OCI-LY7 (cell line): ENCODE measurements around the gene GAK. TPM values are rescaled to one million over a fixed set of nuclear protein-coding genes. Genes with fewer than 3 reads are reported as not detected.

Experiments used
- BruUV-seq: library from RNA; stranded (reverse); fragments of 400-500 nt; replicated peaks from 2 replicates; lab custom pipeline; 2021; lab: Mats Ljungman, UMichigan
- CTCF ChIA-PET: fragments of 300-600 bp; sonication (Branson Sonifier 250); formaldehyde crosslinking; loops from one replicate; lab custom pipeline; 2022; ENCODE audit warnings: antibody characterized with exemption; ENCODE audit not compliant: unreplicated experiment; lab: Charles Lee
- POLR2A ChIA-PET: fragments of 300-600 bp; sonication (Branson Sonifier 250); formaldehyde crosslinking; loops from one replicate; lab custom pipeline; 2022; ENCODE audit warnings: antibody characterized with exemption; lab: Charles Lee
- DNase-seq: peaks from one replicate; pipeline ENCODE4 v3.0.0-alpha.2; 2015; ENCODE audit warnings: low spot score
- H2AFZ ChIP-seq: fragments of 200-600 bp; sonication (generic), shearing (Covaris generic); 2 replicates; pipeline ENCODE4 v1.6.1; 2014; ENCODE audit warnings: mild to moderate bottlenecking, antibody characterized with exemption, low read length, moderate library complexity
- H3K27ac ChIP-seq: fragments of 200-600 bp; sonication (generic); 2 replicates; pipeline ENCODE4 v1.5.1; 2014; ENCODE audit warnings: mixed run types, low read depth, mild to moderate bottlenecking, moderate library complexity, low read length, inconsistent platforms; ENCODE audit not compliant: poor library complexity, severe bottlenecking
- H3K36me3 ChIP-seq: fragments of 200-600 bp; sonication (generic); 2 replicates; pipeline ENCODE4 v1.6.1; 2014; ENCODE audit warnings: mild to moderate bottlenecking, antibody characterized with exemption, low read length, moderate library complexity, mixed read lengths; ENCODE audit not compliant: insufficient read depth
- H3K4me1 ChIP-seq: fragments of 200-600 bp; sonication (generic); 2 replicates; pipeline ENCODE4 v1.5.1; 2014; ENCODE audit warnings: mild to moderate bottlenecking, low read length; ENCODE audit not compliant: insufficient read depth, poor library complexity, severe bottlenecking
- H3K4me2 ChIP-seq: fragments of 200-600 bp; sonication (generic); 2 replicates; pipeline ENCODE4 v1.6.1; 2014; ENCODE audit warnings: mild to moderate bottlenecking, low read length
- H3K4me3 ChIP-seq: fragments of 200-600 bp; sonication (generic); 2 replicates; pipeline ENCODE4 v1.5.1; 2014; ENCODE audit warnings: mild to moderate bottlenecking, low read depth, low read length; ENCODE audit not compliant: poor library complexity, severe bottlenecking
- H3K79me2 ChIP-seq: fragments of 200-600 bp; sonication (generic); 2 replicates; pipeline ENCODE4 v1.6.1; 2016; ENCODE audit warnings: low read depth, mild to moderate bottlenecking, low read length, moderate library complexity, mixed read lengths; ENCODE audit not compliant: insufficient read depth
- H3K9me2 ChIP-seq: fragments of 200-600 bp; sonication (generic); 2 replicates; pipeline ENCODE4 v1.6.1; 2016; ENCODE audit warnings: mild to moderate bottlenecking, low read length, mixed read lengths; ENCODE audit not compliant: insufficient read depth
- H3K9me3 ChIP-seq: fragments of 200-600 bp; sonication (generic); 2 replicates; pipeline ENCODE4 v1.6.1; 2014; ENCODE audit warnings: mild to moderate bottlenecking, mixed run types, low read length, mixed read lengths
- H4K20me1 ChIP-seq: fragments of 200-600 bp; sonication (generic); 2 replicates; pipeline ENCODE4 v1.6.1; 2014; ENCODE audit warnings: mild to moderate bottlenecking, antibody characterized with exemption, low read length, moderate library complexity, mixed read lengths; ENCODE audit not compliant: insufficient read depth
- EZH2phosphoT487 ChIP-seq: fragments of 200-600 bp; sonication (generic); IDR thresholded peaks from 2 replicates; pipeline ENCODE4 v1.6.1; 2018; ENCODE audit warnings: low read depth, borderline replicate concordance, mild to moderate bottlenecking, mixed run types, antibody characterized with exemption, low read length, moderate library complexity, mixed read lengths
- intact Hi-C: fragments of 100-400 bp; cut with micrococcal nuclease; formaldehyde crosslinking; loops from one replicate; pipeline ENCODE4 v1.10.0; 2022; ENCODE audit not compliant: unreplicated experiment
- total RNA-seq, 2 experiments: library from RNA; depleted of rRNA in 1 of 2; stranded (reverse); fragments of >200 nt in 1 of 2; shearing (Covaris generic) in 1 of 2; gene quantifications; 2 replicates each; pipeline ENCODE4 v1.2.3, GENCODE V29; 2014 to 2022
- TF ChIP-seq, protein P1 (sequence below): fragments of 200-600 bp; sonication (generic); conservative IDR thresholded peaks from 2 replicates; pipeline ENCODE4 v1.5.1; 2014; ENCODE audit warnings: mild to moderate bottlenecking, antibody characterized with exemption, low read length, moderate library complexity, mixed read lengths

GAK gene
- total RNA-seq, 2 experiments from 2014 or later = 86.1 to 107 TPM

DNA sequence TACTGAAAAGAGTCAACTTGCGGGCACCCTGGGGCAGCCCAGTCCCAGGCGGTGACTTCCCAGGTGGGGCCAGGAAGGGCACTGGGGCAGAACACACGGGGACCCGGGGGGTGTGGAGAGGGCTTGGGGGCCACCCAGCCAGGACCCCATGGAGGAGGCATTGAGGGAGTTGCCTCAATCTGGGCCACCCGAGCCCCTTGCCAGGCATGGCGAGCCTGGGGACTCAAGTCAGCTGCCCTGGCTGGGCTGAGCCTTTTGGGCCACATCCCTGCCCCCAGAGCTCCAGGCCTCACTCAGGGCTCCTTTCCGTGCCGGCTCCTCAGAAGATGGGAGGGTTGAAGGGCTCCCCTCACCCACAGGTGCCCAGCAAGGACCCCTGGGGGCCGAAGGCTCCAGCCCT, 99.6 kb downstream of the GAK start:
- intact Hi-C loops = no loop called here
- ChIA-PET POLR2A (no interaction called here), CTCF (no interaction called here)
- BruUV-seq = no TSS peak
- no peak overlapping the region for H3K27ac ChIP-seq
- no peak overlapping the region for H3K4me3 ChIP-seq
- TF ChIP-seq, protein P1, sequence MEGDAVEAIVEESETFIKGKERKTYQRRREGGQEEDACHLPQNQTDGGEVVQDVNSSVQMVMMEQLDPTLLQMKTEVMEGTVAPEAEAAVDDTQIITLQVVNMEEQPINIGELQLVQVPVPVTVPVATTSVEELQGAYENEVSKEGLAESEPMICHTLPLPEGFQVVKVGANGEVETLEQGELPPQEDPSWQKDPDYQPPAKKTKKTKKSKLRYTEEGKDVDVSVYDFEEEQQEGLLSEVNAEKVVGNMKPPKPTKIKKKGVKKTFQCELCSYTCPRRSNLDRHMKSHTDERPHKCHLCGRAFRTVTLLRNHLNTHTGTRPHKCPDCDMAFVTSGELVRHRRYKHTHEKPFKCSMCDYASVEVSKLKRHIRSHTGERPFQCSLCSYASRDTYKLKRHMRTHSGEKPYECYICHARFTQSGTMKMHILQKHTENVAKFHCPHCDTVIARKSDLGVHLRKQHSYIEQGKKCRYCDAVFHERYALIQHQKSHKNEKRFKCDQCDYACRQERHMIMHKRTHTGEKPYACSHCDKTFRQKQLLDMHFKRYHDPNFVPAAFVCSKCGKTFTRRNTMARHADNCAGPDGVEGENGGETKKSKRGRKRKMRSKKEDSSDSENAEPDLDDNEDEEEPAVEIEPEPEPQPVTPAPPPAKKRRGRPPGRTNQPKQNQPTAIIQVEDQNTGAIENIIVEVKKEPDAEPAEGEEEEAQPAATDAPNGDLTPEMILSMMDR = no peak
- TF ChIP-seq EZH2phosphoT487 = no peak
- H3K36me3 ChIP-seq = no peaks in the 10 kb centered on the region
- no peaks in the 10 kb centered on the region for H4K20me1 ChIP-seq
- H3K79me2 ChIP-seq = no peaks in the 10 kb centered on the region
- no peak overlapping the region for H2AFZ ChIP-seq
- H3K9me3 ChIP-seq = 0 out of 2 replicates have a peak, but pooled peaks cover 1% of the 10 kb centered on the region
- no peak overlapping the region for H3K4me2 ChIP-seq
- H3K4me1 ChIP-seq = no peaks in the 10 kb centered on the region
- DNase-seq = no peak
- no peaks in the 10 kb centered on the region for H3K9me2 ChIP-seq

DNA sequence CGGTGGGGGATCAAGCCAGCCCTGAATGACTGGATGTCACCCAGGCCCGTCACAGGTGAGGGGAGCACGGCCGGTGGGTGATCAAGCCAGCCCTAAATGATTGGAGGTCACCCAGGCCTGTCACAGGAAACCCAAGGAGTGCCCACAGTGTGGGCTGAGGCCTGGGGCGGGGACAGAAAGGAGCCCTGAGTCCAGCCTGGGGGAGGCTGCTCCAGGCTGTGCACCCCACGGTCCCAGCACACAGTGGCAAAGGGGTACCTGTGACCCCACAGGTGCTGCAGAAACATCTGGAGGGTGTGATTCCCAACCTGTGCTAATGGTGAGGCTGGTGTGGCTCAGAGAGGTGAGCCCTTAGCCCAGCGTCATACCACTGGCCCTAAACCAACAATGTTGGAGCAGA, 100.0 kb downstream of the GAK start:
- no peak overlapping the region for H3K27ac ChIP-seq
- intact Hi-C loops = no loop called here
- no peak overlapping the region for H3K4me2 ChIP-seq
- no peaks in the 10 kb centered on the region for H3K9me3 ChIP-seq
- H3K79me2 ChIP-seq = no peaks in the 10 kb centered on the region
- no peaks in the 10 kb centered on the region for H3K9me2 ChIP-seq
- H4K20me1 ChIP-seq = no peaks in the 10 kb centered on the region
- H3K4me1 ChIP-seq = no peaks in the 10 kb centered on the region
- H2AFZ ChIP-seq = no peak overlapping the region
- H3K36me3 ChIP-seq = no peaks in the 10 kb centered on the region
- POLR2A ChIA-PET = no interaction called here
- no peak for TF ChIP-seq EZH2phosphoT487
- TF ChIP-seq, protein P1 = no peak
- CTCF ChIA-PET = no interaction called here
- BruUV-seq = no TSS peak
- no peak overlapping the region for H3K4me3 ChIP-seq
- DNase-seq = no peak

DNA sequence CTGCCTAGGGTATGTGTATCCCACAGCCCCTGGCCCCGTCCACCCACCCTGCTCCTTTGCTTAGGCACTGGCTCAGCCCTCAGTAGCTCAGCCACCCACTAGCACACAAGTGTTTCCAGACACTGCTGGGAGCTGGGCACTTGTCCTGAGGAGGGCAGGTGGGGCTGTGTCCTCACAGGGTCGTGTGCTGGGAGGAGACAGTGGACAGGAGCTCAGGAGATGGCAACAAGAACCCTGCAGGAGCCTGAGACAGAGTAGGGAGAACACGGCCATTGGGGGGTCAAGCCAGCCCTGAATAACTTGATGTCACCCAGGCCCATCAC, 100.7 kb downstream of the GAK start:
- Histone ChIP-seq H3K4me3 (no peak overlapping the region), H3K79me2 (no peaks in the 10 kb centered on the region), H3K9me3 (no peaks in the 10 kb centered on the region), H3K36me3 (no peaks in the 10 kb centered on the region), H3K4me1 (no peaks in the 10 kb centered on the region), H3K27ac (no peak overlapping the region), H2AFZ (no peak overlapping the region), H4K20me1 (no peaks in the 10 kb centered on the region), H3K9me2 (no peaks in the 10 kb centered on the region), H3K4me2 (no peak overlapping the region)
- DNase-seq = no peak
- ChIA-PET POLR2A (no interaction called here), CTCF (no interaction called here)
- intact Hi-C loops = no loop called here
- TF ChIP-seq, protein P1 = no peak
- TF ChIP-seq EZH2phosphoT487 = no peak
- BruUV-seq = no TSS peak
